Activated CD4-positive, alpha-beta memory T cell treated with anti-CD3 and anti-CD28 coated beads, Interleukin-2, amount 10 ng/mL, durations not matched to agents 7 days and 5 days (primary cell): ENCODE data around the gene ATP11A. TPM values are rescaled to one million over a fixed set of nuclear protein-coding genes. Genes with fewer than 3 reads are reported as not detected.

Experiments
- CTCF ChIA-PET: fragments of 350-600 bp; sonication (Branson Sonifier 250); formaldehyde crosslinking; loops from one replicate; lab custom pipeline; 2021; ENCODE audit warnings: antibody characterized with exemption, inconsistent platforms; lab: Charles Lee
- POLR2A ChIA-PET: fragments of 350-600 bp; sonication (Branson Sonifier 250); formaldehyde crosslinking; loops from one replicate; lab custom pipeline; 2021; ENCODE audit warnings: antibody characterized with exemption; lab: Charles Lee
- DNase-seq: peaks from one replicate; pipeline ENCODE4 v3.0.0-alpha.2; 2020
- H3K27ac Mint-ChIP-seq: one replicate; pipeline ENCODE4 v1.8.0; 2021; ENCODE audit warnings: mild to moderate bottlenecking, mixed read lengths
- H3K27me3 Mint-ChIP-seq: one replicate; pipeline ENCODE4 v1.8.0; 2021; ENCODE audit warnings: mixed read lengths
- H3K36me3 Mint-ChIP-seq: one replicate; pipeline ENCODE4 v1.8.0; 2021; ENCODE audit warnings: low read depth, mixed read lengths
- H3K4me1 Mint-ChIP-seq: one replicate; pipeline ENCODE4 v1.8.0; 2021; ENCODE audit warnings: mixed read lengths
- H3K4me3 Mint-ChIP-seq: one replicate; pipeline ENCODE4 v1.8.0; 2021; ENCODE audit warnings: mild to moderate bottlenecking, mixed read lengths
- H3K9me3 Mint-ChIP-seq: one replicate; pipeline ENCODE4 v1.8.0; 2021; ENCODE audit warnings: mixed read lengths
- total RNA-seq, 2 experiments: library from RNA; stranded (reverse); gene quantifications; one replicate each; pipeline ENCODE4 v1.2.3, GENCODE V29; 2021

ATP11A gene
- total RNA-seq, 2 experiments from 2014 or later: 52.5 to 53.3 TPM

GRCh38 chr13:112923962-112924361, 234.1 kb downstream of the ATP11A start:
- ChIA-PET CTCF (no interaction called here), POLR2A (no interaction called here)
- Mint-ChIP-seq H3K4me3 (no peak overlapping the region), H3K9me3 (no peaks in the 10 kb centered on the region), H3K27ac (no peak overlapping the region), H3K36me3 (no peaks in the 10 kb centered on the region), H3K27me3 (peaks cover 24% of the 10 kb centered on the region), H3K4me1 (peaks cover 2% of the 10 kb centered on the region)
- DNase-seq: no peak

DNA sequence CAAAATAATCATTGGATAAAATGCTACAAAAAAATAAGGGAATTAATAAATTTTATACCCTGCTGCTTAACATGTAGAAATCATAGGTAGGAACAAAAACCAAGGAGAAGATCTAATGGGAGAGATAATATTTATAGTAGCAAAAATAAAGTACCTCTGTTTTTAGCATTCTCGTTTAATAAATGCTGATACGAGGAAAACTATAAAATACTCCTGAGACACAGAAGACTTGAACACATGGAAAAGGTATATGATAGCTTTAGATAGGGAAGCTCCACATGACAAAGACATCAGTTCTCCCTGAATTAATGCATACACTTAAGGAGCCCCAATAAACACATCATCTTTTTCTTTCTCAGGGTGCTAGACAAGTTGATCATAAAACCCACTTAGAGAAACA, 234.5 kb downstream of the ATP11A start:
- Mint-ChIP-seq H3K36me3 (no peaks in the 10 kb centered on the region), H3K4me1 (peaks cover 6% of the 10 kb centered on the region), H3K27ac (no peak overlapping the region), H3K9me3 (no peaks in the 10 kb centered on the region), H3K27me3 (peaks cover 27% of the 10 kb centered on the region), H3K4me3 (no peak overlapping the region)
- ChIA-PET POLR2A (no interaction called here), CTCF (no interaction called here)
- DNase-seq: no peak

GRCh38 chr13:112926003-112926402, 236.2 kb downstream of the ATP11A start:
- H3K27ac Mint-ChIP-seq: no peak overlapping the region
- DNase-seq: no peak
- H3K4me3 Mint-ChIP-seq: no peak overlapping the region
- ChIA-PET CTCF (no interaction called here), POLR2A (no interaction called here)
- H3K4me1 Mint-ChIP-seq: peaks cover 13% of the 10 kb centered on the region
- H3K27me3 Mint-ChIP-seq: peaks cover 35% of the 10 kb centered on the region
- H3K36me3 Mint-ChIP-seq: no peaks in the 10 kb centered on the region
- no peaks in the 10 kb centered on the region for H3K9me3 Mint-ChIP-seq

GRCh38 chr13:112926993-112927392, 237.2 kb downstream of the ATP11A start:
- H3K27me3 Mint-ChIP-seq: peaks cover 31% of the 10 kb centered on the region
- peaks cover 13% of the 10 kb centered on the region for H3K4me1 Mint-ChIP-seq

GRCh38 chr13:112928020-112928971, 238.5 kb downstream of the ATP11A start:
- Mint-ChIP-seq H3K4me3 (no peak overlapping the region), H3K36me3 (no peaks in the 10 kb centered on the region), H3K27ac (no peak overlapping the region), H3K4me1 (peaks cover 13% of the 10 kb centered on the region), H3K9me3 (no peaks in the 10 kb centered on the region), H3K27me3 (peaks cover 31% of the 10 kb centered on the region)
- POLR2A ChIA-PET: no interaction called here
- no peak for DNase-seq
- CTCF ChIA-PET: no interaction called here

More at GRCh38 chr13:112926993-112927392, 237.2 kb downstream of the ATP11A start:
- ChIA-PET CTCF (no interaction called here), POLR2A (no interaction called here)
- Mint-ChIP-seq H3K36me3 (no peaks in the 10 kb centered on the region), H3K9me3 (no peaks in the 10 kb centered on the region), H3K4me3 (no peak overlapping the region), H3K27ac (no peak overlapping the region)
- no peak for DNase-seq

- ChIA-PET CTCF (no interaction called here), POLR2A (no interaction called here)
- Mint-ChIP-seq H3K4me1 (peaks cover 13% of the 10 kb centered on the region), H3K27ac (no peak overlapping the region), H3K9me3 (no peaks in the 10 kb centered on the region), H3K36me3 (no peaks in the 10 kb centered on the region), H3K27me3 (peaks cover 29% of the 10 kb centered on the region), H3K4me3 (no peak overlapping the region)
- no peak for DNase-seq
Observed at GRCh38 chr13:112928972-112929782, 239.3 kb downstream of the ATP11A start.

- Mint-ChIP-seq H3K4me1 (peaks cover 13% of the 10 kb centered on the region), H3K27me3 (peaks cover 29% of the 10 kb centered on the region), H3K36me3 (no peaks in the 10 kb centered on the region), H3K4me3 (no peak overlapping the region), H3K27ac (no peak overlapping the region), H3K9me3 (no peaks in the 10 kb centered on the region)
- no peak for DNase-seq
- ChIA-PET POLR2A (no interaction called here), CTCF (no interaction called here)
Observed at GRCh38 chr13:112929783-112930055, 239.9 kb downstream of the ATP11A start.

GRCh38 chr13:112930192-112930591, 240.4 kb downstream of the ATP11A start:
- peaks cover 13% of the 10 kb centered on the region for H3K4me1 Mint-ChIP-seq

DNA sequence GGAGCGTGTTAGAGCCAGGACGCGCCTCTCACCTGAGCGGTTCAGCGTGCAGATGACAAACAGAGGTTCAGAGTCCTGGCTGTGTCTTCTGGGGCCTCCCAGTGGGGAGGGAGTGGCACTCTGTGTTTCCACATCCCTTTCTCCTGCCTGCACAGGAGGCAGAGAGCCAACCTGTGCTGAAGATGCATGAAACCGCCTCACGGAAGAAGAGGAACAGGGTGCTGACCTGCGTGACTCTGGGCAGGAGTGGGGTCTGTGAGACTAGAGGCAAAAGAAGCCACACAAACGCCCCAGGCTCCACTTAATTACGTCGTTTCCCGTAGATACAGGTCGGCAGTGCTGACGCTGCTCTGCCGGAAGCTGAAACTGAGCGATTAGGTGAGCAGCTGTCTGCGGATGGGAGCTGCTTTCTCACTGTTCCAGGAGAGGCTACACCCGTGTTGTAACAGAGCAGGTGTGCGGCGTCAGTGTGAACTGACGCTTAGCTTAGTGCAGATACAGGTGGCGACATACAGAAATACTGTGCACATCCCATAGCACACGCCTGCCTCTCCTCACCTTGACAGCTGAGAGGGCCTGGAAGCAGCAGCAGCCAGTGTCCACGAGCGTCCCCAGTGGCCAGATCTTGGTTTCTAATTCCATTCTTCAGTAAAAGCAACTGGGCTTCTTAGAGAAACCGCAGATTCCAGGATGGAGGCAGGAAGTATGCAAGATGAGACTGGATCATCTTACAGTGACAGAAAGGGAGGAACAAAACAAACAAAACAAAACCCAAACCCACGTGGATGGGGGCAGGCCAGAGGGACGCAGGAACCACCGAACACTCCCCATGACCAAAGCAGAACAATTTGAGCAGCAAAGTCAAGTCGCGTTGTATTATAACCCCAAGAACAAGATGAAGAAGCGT, 241.4 kb downstream of the ATP11A start:
- peaks cover 29% of the 10 kb centered on the region for H3K27me3 Mint-ChIP-seq
- H3K4me1 Mint-ChIP-seq: peaks cover 13% of the 10 kb centered on the region
- H3K27ac Mint-ChIP-seq: no peak overlapping the region
- H3K4me3 Mint-ChIP-seq: no peak overlapping the region
- ChIA-PET CTCF (no interaction called here), POLR2A (no interaction called here)
- no peak for DNase-seq
- no peaks in the 10 kb centered on the region for H3K36me3 Mint-ChIP-seq
- no peaks in the 10 kb centered on the region for H3K9me3 Mint-ChIP-seq

More at GRCh38 chr13:112930192-112930591, 240.4 kb downstream of the ATP11A start:
- POLR2A ChIA-PET: no interaction called here
- Mint-ChIP-seq H3K9me3 (no peaks in the 10 kb centered on the region), H3K4me3 (no peak overlapping the region), H3K27me3 (peaks cover 29% of the 10 kb centered on the region), H3K36me3 (no peaks in the 10 kb centered on the region), H3K27ac (no peak overlapping the region)
- no peak for DNase-seq
- CTCF ChIA-PET: no interaction called here

DNA sequence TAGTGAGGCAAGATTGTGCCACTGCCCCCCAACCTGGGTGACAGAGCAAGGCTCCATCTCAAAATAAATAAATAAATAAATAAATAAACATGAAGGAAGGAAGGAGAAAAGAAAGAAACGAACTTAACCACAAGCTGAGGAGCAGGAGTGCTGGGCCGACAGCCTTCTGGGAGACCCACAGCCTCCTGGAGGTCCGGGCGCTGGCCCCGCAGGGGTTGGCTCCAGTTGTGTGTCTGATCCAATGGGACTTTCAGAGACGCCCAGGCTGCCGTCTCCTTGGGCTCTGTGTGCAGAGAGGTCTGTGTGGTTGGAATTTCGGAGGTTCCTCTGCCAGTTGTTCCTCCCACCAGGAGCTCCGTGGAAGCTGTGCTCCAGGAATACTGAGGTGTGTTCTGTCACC, 243.1 kb downstream of the ATP11A start:
- H3K36me3 Mint-ChIP-seq: no peaks in the 10 kb centered on the region
- H3K4me1 Mint-ChIP-seq: peaks cover 13% of the 10 kb centered on the region
- peaks cover 27% of the 10 kb centered on the region for H3K27me3 Mint-ChIP-seq
- ChIA-PET POLR2A (no interaction called here), CTCF (no interaction called here)
- no peak overlapping the region for H3K27ac Mint-ChIP-seq
- no peaks in the 10 kb centered on the region for H3K9me3 Mint-ChIP-seq
- H3K4me3 Mint-ChIP-seq: no peak overlapping the region
- DNase-seq: no peak

- Mint-ChIP-seq H3K9me3 (no peaks in the 10 kb centered on the region), H3K27ac (no peak overlapping the region), H3K4me1 (peaks cover 12% of the 10 kb centered on the region), H3K4me3 (no peak overlapping the region), H3K36me3 (no peaks in the 10 kb centered on the region), H3K27me3 (peaks cover 21% of the 10 kb centered on the region)
- ChIA-PET CTCF (no interaction called here), POLR2A (no interaction called here)
- DNase-seq: no peak
Observed at GRCh38 chr13:112933649-112934048, 243.8 kb downstream of the ATP11A start.

GRCh38 chr13:112934078-112934477, 244.2 kb downstream of the ATP11A start:
- H3K27me3 Mint-ChIP-seq: peaks cover 21% of the 10 kb centered on the region
- no peak overlapping the region for H3K27ac Mint-ChIP-seq
- H3K4me1 Mint-ChIP-seq: peaks cover 11% of the 10 kb centered on the region
- no peak for DNase-seq
- no peaks in the 10 kb centered on the region for H3K36me3 Mint-ChIP-seq
- no peaks in the 10 kb centered on the region for H3K9me3 Mint-ChIP-seq
- no peak overlapping the region for H3K4me3 Mint-ChIP-seq
- ChIA-PET CTCF (no interaction called here), POLR2A (no interaction called here)
